ENCODE data around the gene ENKUR. TPM values are rescaled to one million over a fixed set of nuclear protein-coding genes. Genes with fewer than 3 reads are reported as not detected.
"Not testable (repeated sequence)": the region's sequence is repeated elsewhere in the genome, so short reads cannot be mapped to it uniquely, and the experiment has no call there.

The ENKUR gene
- total RNA-seq, 2 donors from 2014 or later = not detected

- no peak for TF ChIP-seq POLR2A (IDR thresholded peaks at IDR 0.05)
- TF ChIP-seq, protein P1, sequence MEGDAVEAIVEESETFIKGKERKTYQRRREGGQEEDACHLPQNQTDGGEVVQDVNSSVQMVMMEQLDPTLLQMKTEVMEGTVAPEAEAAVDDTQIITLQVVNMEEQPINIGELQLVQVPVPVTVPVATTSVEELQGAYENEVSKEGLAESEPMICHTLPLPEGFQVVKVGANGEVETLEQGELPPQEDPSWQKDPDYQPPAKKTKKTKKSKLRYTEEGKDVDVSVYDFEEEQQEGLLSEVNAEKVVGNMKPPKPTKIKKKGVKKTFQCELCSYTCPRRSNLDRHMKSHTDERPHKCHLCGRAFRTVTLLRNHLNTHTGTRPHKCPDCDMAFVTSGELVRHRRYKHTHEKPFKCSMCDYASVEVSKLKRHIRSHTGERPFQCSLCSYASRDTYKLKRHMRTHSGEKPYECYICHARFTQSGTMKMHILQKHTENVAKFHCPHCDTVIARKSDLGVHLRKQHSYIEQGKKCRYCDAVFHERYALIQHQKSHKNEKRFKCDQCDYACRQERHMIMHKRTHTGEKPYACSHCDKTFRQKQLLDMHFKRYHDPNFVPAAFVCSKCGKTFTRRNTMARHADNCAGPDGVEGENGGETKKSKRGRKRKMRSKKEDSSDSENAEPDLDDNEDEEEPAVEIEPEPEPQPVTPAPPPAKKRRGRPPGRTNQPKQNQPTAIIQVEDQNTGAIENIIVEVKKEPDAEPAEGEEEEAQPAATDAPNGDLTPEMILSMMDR (IDR thresholded peaks at IDR 0.05) = no peak
- Histone ChIP-seq H3K4me3 (no peak overlapping the region), H3K27me3 (no peaks in the 10 kb centered on the region), H3K36me3 (replicated peaks in 1 of 2; ENCODE audit: insufficient read depth in 1 of 2, low read depth in 2 of 2) (no peaks in the 10 kb centered on the region), H3K9me3 (no peaks in the 10 kb centered on the region), H3K27ac (peak overlapping the region in 3 of 4 donors; percentile 94 to 98 (median 95)), H3K4me1 (peaks cover 17% of the 10 kb centered on the region)
- ATAC-seq = no peak
- no peak for DNase-seq
- WGBS, 2 donors = 53 to 56% methylated on average over 6 of the region's 6 CpGs
- intact Hi-C loops (cut with DNase I) = no loop called here
These were observed 1.7 kb upstream of the ENKUR start for GRCh38 chr10:25017661-25018060.

GRCh38 chr10:25017154-25017590 is 1.2 kb upstream of the ENKUR start:
- 3% methylated on average over 10 of the region's 10 CpGs for WGBS, 2 donors
- DNase-seq = peak; percentile 15 to 38 (median 23)

DNA sequence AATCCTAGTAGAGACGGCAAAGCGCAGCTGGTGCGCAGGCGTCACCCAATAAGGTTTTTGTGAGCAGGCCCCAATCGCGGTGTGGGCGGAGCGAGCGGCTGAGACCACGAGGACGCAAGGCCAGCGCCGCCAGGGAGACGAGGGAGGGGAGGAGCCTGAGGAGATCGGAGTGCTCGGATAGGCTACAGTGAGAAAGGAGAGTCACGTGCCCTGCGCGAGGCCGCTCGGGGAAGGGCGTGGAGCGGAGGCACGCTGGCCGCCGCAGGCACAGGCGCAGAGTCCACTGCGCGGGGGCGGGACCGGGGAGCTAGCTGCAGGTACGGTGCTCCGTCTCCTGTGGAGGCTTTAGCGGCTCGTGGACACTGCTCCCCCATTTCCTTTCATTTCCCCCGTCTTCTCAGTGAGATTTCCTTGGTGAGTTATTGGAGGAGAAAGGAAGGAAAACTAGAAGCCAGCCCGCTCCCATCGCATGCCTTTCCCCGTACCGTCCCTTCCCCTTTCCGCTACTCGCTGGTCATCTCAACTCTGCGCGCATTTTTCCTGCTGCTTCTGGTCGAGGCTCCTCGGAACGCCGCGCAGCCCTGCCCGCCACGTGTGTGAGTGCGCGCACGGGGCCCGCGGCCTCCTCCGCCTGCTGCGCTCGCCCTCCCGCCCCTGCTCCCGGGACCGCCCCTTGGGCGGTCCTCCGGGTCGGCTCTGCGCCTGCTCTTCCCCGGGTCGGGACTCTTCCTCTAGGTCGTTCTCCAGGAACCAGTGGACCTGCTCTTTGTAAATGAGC is 607 bp upstream of the ENKUR start, which contains the start of gene THNSL1:
TSS of gene THNSL1 (plus strand) at position 237 of the 778 bp plus-strand sequence. CDS start 6,612 bp downstream, outside the sequence.
- Histone ChIP-seq H3K9me3 (no peaks in the 10 kb centered on the region), H3K4me3 (peak within 1 kb of the TSS; percentile 11 to 15), H3K4me1 (peaks cover 17% of the 10 kb centered on the region), H3K36me3 (replicated peaks in 1 of 2; ENCODE audit: insufficient read depth in 1 of 2, low read depth in 2 of 2) (no peaks in the 10 kb centered on the region), H3K27me3 (no peaks in the 10 kb centered on the region), H3K27ac (peak within 1 kb of the TSS; percentile 88 to 98 (median 94))
- TF ChIP-seq, protein P1 (IDR thresholded peaks at IDR 0.05) = no peak
- TF ChIP-seq POLR2A (IDR thresholded peaks at IDR 0.05) = peak; percentile 85 to 96 (median 96)
- ATAC-seq (peak; percentile 96), DNase-seq (peak; percentile 97 to 99 (median 99))
- WGBS, 2 donors = 0% methylated on average over 48 to 69 of the region's 69 CpGs
- intact Hi-C loops (cut with DNase I) = no loop called here

More at GRCh38 chr10:25017154-25017590, 1.2 kb upstream of the ENKUR start:
- no peak for TF ChIP-seq POLR2A (IDR thresholded peaks at IDR 0.05)
- TF ChIP-seq, protein P1 (IDR thresholded peaks at IDR 0.05) = no peak
- Histone ChIP-seq H3K36me3 (replicated peaks in 1 of 2; ENCODE audit: insufficient read depth in 1 of 2, low read depth in 2 of 2) (no peaks in the 10 kb centered on the region), H3K4me3 (peak overlapping the region; percentile 11 to 15), H3K4me1 (peaks cover 17% of the 10 kb centered on the region), H3K9me3 (no peaks in the 10 kb centered on the region), H3K27me3 (no peaks in the 10 kb centered on the region), H3K27ac (peak overlapping the region; percentile 88 to 98 (median 94))
- no peak for ATAC-seq
- intact Hi-C loops (cut with DNase I) = no loop called here

DNA sequence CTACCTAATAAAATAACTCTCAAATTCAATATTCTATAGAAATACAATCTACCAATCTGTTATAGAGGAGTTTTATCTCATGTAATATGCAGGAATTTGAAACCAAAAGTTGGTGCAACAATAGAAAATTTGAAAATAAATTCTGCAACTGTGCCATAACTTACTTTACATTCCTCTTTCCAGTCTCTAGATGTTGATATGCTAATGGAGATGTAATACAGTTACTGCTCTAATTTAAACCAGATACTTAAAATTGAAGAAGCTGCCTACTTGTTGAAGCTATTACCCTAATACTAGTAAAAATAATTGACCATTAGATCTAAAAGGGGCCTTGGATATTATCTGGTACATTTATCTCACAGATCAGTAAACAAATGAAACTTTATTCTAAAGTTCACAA is 1.4 kb downstream of the ENKUR start:
- TF ChIP-seq, protein P1 (IDR thresholded peaks at IDR 0.05) = no peak
- TF ChIP-seq POLR2A (IDR thresholded peaks at IDR 0.05) = no peak
- Histone ChIP-seq H3K9me3 (no peaks in the 10 kb centered on the region), H3K4me1 (peaks cover 17% of the 10 kb centered on the region), H3K36me3 (replicated peaks in 1 of 2; ENCODE audit: insufficient read depth in 1 of 2, low read depth in 2 of 2) (no peaks in the 10 kb centered on the region), H3K27me3 (no peaks in the 10 kb centered on the region), H3K4me3 (no peak overlapping the region), H3K27ac (no peak overlapping the region)
- DNase-seq = no peak
- intact Hi-C loops (cut with DNase I) = no loop called here
- ATAC-seq = no peak

DNA sequence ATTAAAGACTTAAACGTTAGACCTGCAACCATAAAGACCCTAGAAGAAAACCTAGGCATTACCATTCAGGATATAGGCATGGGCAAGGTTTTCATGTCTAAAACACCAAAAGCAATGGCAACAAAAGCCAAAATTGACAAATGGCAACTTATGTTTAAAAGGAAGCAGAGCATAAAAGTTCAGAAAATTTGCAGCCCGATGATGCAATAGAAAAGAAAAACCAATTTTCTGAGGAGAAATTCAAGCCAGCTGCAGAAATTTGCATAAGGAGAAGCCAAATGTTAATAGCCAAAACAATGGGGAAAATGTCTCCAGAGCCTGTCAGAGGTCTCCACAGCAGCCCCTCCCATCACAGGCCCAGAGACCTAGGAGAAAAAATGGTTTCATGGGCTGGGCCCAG is 4.4 kb downstream of the ENKUR start:
- DNase-seq; intact Hi-C loops (cut with DNase I); ATAC-seq; H3K4me1 ChIP-seq; H3K4me3 ChIP-seq; H3K27ac ChIP-seq; H3K27me3 ChIP-seq; H3K36me3 ChIP-seq (replicated peaks in 1 of 2; ENCODE audit: insufficient read depth in 1 of 2, low read depth in 2 of 2); H3K9me3 ChIP-seq: not testable (repeated sequence)
- 82 to 84% methylated on average over 2 of the region's 2 CpGs for WGBS, 2 donors
